AG09309 (cell line): Measurements from ENCODE around the gene MGMT.

ENCODE experiments used
- DNase-seq: peaks from one replicate; pipeline ENCODE4 v3.0.0-alpha.2; 2010; ENCODE audit warnings: low read depth
- H3K4me3 ChIP-seq: 2 replicates; pipeline ENCODE4 v1.5.1; 2011; ENCODE audit warnings: mild to moderate bottlenecking, low read depth, low read length, moderate library complexity; ENCODE audit not compliant: control insufficient read depth
- TF ChIP-seq, protein P1 (sequence below): IDR thresholded peaks from 2 replicates; pipeline ENCODE4 v1.5.1; 2011; ENCODE audit warnings: mild to moderate bottlenecking, low read depth, low read length, inconsistent platforms; ENCODE audit not compliant: insufficient read depth, control insufficient read depth; ENCODE audit errors: missing control alignments

MGMT gene

GRCh38 chr10:129707406-129708388 is 240.7 kb downstream of the MGMT start:
- TF ChIP-seq, protein P1, sequence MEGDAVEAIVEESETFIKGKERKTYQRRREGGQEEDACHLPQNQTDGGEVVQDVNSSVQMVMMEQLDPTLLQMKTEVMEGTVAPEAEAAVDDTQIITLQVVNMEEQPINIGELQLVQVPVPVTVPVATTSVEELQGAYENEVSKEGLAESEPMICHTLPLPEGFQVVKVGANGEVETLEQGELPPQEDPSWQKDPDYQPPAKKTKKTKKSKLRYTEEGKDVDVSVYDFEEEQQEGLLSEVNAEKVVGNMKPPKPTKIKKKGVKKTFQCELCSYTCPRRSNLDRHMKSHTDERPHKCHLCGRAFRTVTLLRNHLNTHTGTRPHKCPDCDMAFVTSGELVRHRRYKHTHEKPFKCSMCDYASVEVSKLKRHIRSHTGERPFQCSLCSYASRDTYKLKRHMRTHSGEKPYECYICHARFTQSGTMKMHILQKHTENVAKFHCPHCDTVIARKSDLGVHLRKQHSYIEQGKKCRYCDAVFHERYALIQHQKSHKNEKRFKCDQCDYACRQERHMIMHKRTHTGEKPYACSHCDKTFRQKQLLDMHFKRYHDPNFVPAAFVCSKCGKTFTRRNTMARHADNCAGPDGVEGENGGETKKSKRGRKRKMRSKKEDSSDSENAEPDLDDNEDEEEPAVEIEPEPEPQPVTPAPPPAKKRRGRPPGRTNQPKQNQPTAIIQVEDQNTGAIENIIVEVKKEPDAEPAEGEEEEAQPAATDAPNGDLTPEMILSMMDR = no peak
- no peak for DNase-seq

GRCh38 chr10:129709101-129709500 is 242.1 kb downstream of the MGMT start:
- DNase-seq = no peak
- H3K4me3 ChIP-seq = no peak overlapping the region
- TF ChIP-seq, protein P1 = no peak

More at GRCh38 chr10:129707406-129708388, 240.7 kb downstream of the MGMT start:
- no peak overlapping the region for H3K4me3 ChIP-seq

GRCh38 chr10:129709627-129710509 is 242.8 kb downstream of the MGMT start:
- no peak for DNase-seq
- H3K4me3 ChIP-seq = no peak overlapping the region
- TF ChIP-seq, protein P1 = no peak

- H3K4me3 ChIP-seq = no peak overlapping the region
- TF ChIP-seq, protein P1 = no peak
- DNase-seq = no peak
Observed at GRCh38 chr10:129710510-129710847, 243.4 kb downstream of the MGMT start.

DNA sequence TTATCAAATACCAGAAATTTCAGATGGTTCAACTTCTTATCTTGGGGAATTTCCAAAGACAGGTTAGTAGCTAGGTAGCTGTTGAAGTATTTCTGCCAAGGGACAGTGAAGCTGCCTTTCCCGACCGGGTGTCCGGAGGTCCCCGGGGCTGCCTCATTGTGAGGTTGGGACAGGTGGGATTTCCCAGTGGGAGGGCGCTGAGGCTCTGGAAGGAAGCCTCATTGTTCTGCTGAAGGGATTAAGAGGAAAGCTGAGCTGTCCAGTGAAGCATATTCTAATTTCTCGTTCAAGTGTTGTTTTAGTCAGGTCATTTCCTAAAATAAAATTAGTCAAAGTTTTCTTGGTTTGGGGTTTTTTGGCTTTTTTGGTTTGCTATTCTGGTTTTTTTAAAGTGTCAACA is 244.2 kb downstream of the MGMT start:
- TF ChIP-seq, protein P1 = no peak
- no peak overlapping the region for H3K4me3 ChIP-seq
- no peak for DNase-seq

GRCh38 chr10:129712000-129712399 is 245.0 kb downstream of the MGMT start:
- DNase-seq = no peak
- H3K4me3 ChIP-seq = no peak overlapping the region
- TF ChIP-seq, protein P1 = no peak
